HUES6 (cell line): ENCODE results near the gene TP53I3.
"Not testable (repeated sequence)": the region's sequence is repeated elsewhere in the genome, so short reads cannot be mapped to it uniquely, and the experiment has no call there.

ENCODE experiments used
- H3K27ac ChIP-seq: 2 replicates; pipeline ENCODE4 v1.7.0; 2013; ENCODE audit warnings: low read depth, mild to moderate bottlenecking, low read length, inconsistent platforms
- H3K27me3 ChIP-seq: 2 replicates; pipeline ENCODE4 v1.6.1; 2013; ENCODE audit warnings: low read length; ENCODE audit not compliant: control insufficient read depth, insufficient read depth
- H3K36me3 ChIP-seq: 2 replicates; pipeline ENCODE4 v1.6.1; 2013; ENCODE audit warnings: low read length; ENCODE audit not compliant: control insufficient read depth, insufficient read depth
- H3K4me1 ChIP-seq: 2 replicates; pipeline ENCODE4 v1.6.1; 2013; ENCODE audit warnings: low read length; ENCODE audit not compliant: control insufficient read depth, insufficient read depth
- H3K4me3 ChIP-seq: 2 replicates; pipeline ENCODE4 v1.5.1; 2013; ENCODE audit warnings: low read depth, low read length
- H3K9ac ChIP-seq: one replicate; pipeline ENCODE4 v1.6.1; 2013; ENCODE audit warnings: mild to moderate bottlenecking, low read length
- H3K9me3 ChIP-seq: 2 replicates; pipeline ENCODE4 v1.6.1; 2013; ENCODE audit warnings: low read depth, low read length; ENCODE audit not compliant: control insufficient read depth, insufficient read depth

TP53I3 gene

GRCh38 chr2:24043133-24043532, 41.5 kb downstream of the TP53I3 start:
- H3K27me3 ChIP-seq, H3K4me3 ChIP-seq, H3K9ac ChIP-seq, H3K9me3 ChIP-seq, H3K4me1 ChIP-seq, H3K27ac ChIP-seq: not testable (repeated sequence)
- peaks cover 13% of the 10 kb centered on the region for H3K36me3 ChIP-seq

- Histone ChIP-seq H3K4me1 (no peaks in the 10 kb centered on the region), H3K9me3 (no peaks in the 10 kb centered on the region), H3K36me3 (peaks cover 33% of the 10 kb centered on the region), H3K27ac (no peak overlapping the region), H3K9ac (no peak overlapping the region), H3K4me3 (no peak overlapping the region), H3K27me3 (no peaks in the 10 kb centered on the region)
These were observed 44.1 kb downstream of the TP53I3 start for GRCh38 chr2:24040511-24040910.

- Histone ChIP-seq H3K4me3 (no peak overlapping the region), H3K27ac (no peak overlapping the region), H3K36me3 (peaks cover 33% of the 10 kb centered on the region)
These were observed 45.7 kb downstream of the TP53I3 start for GRCh38 chr2:24038786-24039499.

More at GRCh38 chr2:24038786-24039499, 45.7 kb downstream of the TP53I3 start:
- Histone ChIP-seq H3K27me3 (no peaks in the 10 kb centered on the region), H3K4me1 (no peaks in the 10 kb centered on the region), H3K9ac (no peak overlapping the region), H3K9me3 (no peaks in the 10 kb centered on the region)
